K562 (cell line): Measurements from ENCODE around the gene PLCL2. TPM values are rescaled to one million over a fixed set of nuclear protein-coding genes. Genes with fewer than 3 reads are reported as not detected.

Experiments used
- ATAC-seq: fragments of 200-7000 bp; cut with Tn5 transposase; 3 replicates; pipeline ENCODE4 v1.9.1; 2020; ENCODE audit warnings: moderate library complexity
- BruUV-seq: library from RNA; stranded (reverse); fragments of 400-500 nt; replicated peaks from 2 replicates; lab custom pipeline; 2021; lab: Mats Ljungman, UMichigan
- CTCF ChIA-PET: fragments of 300-600 bp; formaldehyde crosslinking; extraction: SDS; loops from one replicate; lab custom pipeline; 2021; ENCODE audit warnings: low intra/inter-chr PET ratio; lab: Yijun Ruan, JAX
- POLR2A ChIA-PET: fragments of 300-600, 350-650 bp; sonication (Branson Sonifier 250); formaldehyde crosslinking; extraction: SDS; loops from one replicate; lab custom pipeline; 2021; ENCODE audit warnings: antibody characterized with exemption, inconsistent platforms; lab: Yijun Ruan, JAX
- DNase-seq, 4 experiments: peaks; one replicate each; pipeline versions ENCODE4 v3.0.0 to v3.0.0-alpha.2; 2011 to 2018; ENCODE audit warnings: low spot score in 3 of 4, mixed read lengths in 3 of 4; ENCODE audit errors: extremely low read depth in 1 of 4
- FAIRE-seq: peaks from 2 replicates; lab custom pipeline; 2011; peaks lifted over from hg19 to GRCh38; lab: Jason Lieb, UNC
- H2AFZ ChIP-seq: 2 replicates; pipeline ENCODE4 v1.6.0; 2011; ENCODE audit warnings: low read depth, low read length, control low read depth, inconsistent platforms
- H3K27ac ChIP-seq: fragments of 200-600 bp; 3 replicates; pipeline ENCODE4 v1.8.0; 2011; ENCODE audit warnings: low read depth, mild to moderate bottlenecking, control low read depth, inconsistent platforms, low read length, moderate library complexity, mixed read lengths; ENCODE audit errors: extremely low read depth
- H3K27me3 ChIP-seq, 2 experiments: fragments of 300-600 bp in 1 of 2; 2 replicates in 1 of 2; 3 replicates in 1 of 2; pipeline versions ENCODE4 v1.6.0 to v1.8.0; 2011; ENCODE audit warnings: inconsistent platforms in 2 of 2, low read length in 2 of 2, mild to moderate bottlenecking in 1 of 2, mixed read lengths in 1 of 2, moderate library complexity in 1 of 2; ENCODE audit not compliant: control insufficient read depth in 2 of 2, insufficient read depth in 2 of 2
- H3K36me3 ChIP-seq: fragments of 300-600 bp; 3 replicates; pipeline ENCODE4 v1.8.0; 2011; ENCODE audit warnings: mild to moderate bottlenecking, low read length, inconsistent platforms; ENCODE audit not compliant: control insufficient read depth, insufficient read depth
- H3K4me1 ChIP-seq, 2 experiments: fragments of 200-600 bp in 1 of 2; replicated peaks in 1 of 2; 2 replicates in 1 of 2; 3 replicates in 1 of 2; pipeline versions ENCODE4 v1.5.1 to v1.8.0; 2011; ENCODE audit warnings: inconsistent platforms in 2 of 2, low read length in 2 of 2, mild to moderate bottlenecking in 1 of 2, mixed read lengths in 1 of 2, moderate library complexity in 1 of 2; ENCODE audit not compliant: control insufficient read depth in 2 of 2, insufficient read depth in 2 of 2
- H3K4me2 ChIP-seq: 2 replicates; pipeline ENCODE4 v1.6.1; 2011; ENCODE audit warnings: low read length, control low read depth, inconsistent platforms, mixed read lengths; ENCODE audit not compliant: insufficient read depth
- H3K4me3 ChIP-seq: fragments of 200-600 bp; sonication (generic), shearing (Covaris generic); 2 replicates; pipeline ENCODE4 v1.5.1; 2016; ENCODE audit warnings: control low read depth, inconsistent platforms
- H3K79me2 ChIP-seq: fragments of 200-600 bp; 3 replicates; pipeline ENCODE4 v1.8.0; 2011; ENCODE audit warnings: low read length, inconsistent platforms; ENCODE audit not compliant: control insufficient read depth, insufficient read depth
- H3K9ac ChIP-seq, 2 experiments: 2 replicates each; pipeline versions ENCODE4 v1.6.0 to v1.6.1; 2011; ENCODE audit warnings: low read depth in 2 of 2, low read length in 2 of 2, control low read depth in 1 of 2, inconsistent platforms in 1 of 2, mild to moderate bottlenecking in 1 of 2, mixed read lengths in 1 of 2; ENCODE audit not compliant: insufficient read depth in 1 of 2
- H3K9me1 ChIP-seq: one replicate; pipeline ENCODE4 v1.6.0; 2011; ENCODE audit warnings: inconsistent platforms, mild to moderate bottlenecking, low read length, moderate library complexity; ENCODE audit not compliant: control insufficient read depth, insufficient read depth
- H3K9me3 ChIP-seq: replicated peaks from 2 replicates; pipeline ENCODE4 v1.5.1; 2011; ENCODE audit warnings: low read depth, low read length, inconsistent platforms; ENCODE audit not compliant: control insufficient read depth, insufficient read depth
- H4K20me1 ChIP-seq: replicated peaks from 2 replicates; pipeline ENCODE4 v1.6.1; 2011; ENCODE audit warnings: low read length, inconsistent platforms, mixed read lengths; ENCODE audit not compliant: control insufficient read depth, insufficient read depth
- MAFK ChIP-seq: IDR thresholded peaks from 2 replicates; pipeline ENCODE4 v1.6.1; 2011; ENCODE audit warnings: low read length, improper control_type of control experiment
- SMAD3 ChIP-seq: fragments of 450-650 bp; formaldehyde crosslinking; conservative IDR thresholded peaks from 2 replicates; pipeline ENCODE4 v1.4.0; 2020; ENCODE audit warnings: mild to moderate bottlenecking
- ZNF134 ChIP-seq: fragments of 250-450 bp; sonication (Bioruptor Pico); conservative IDR thresholded peaks from 2 replicates; pipeline ENCODE4 v1.4.0; 2020
- ZNF77 ChIP-seq: fragments of 250-450 bp; sonication (Bioruptor Pico); IDR thresholded peaks from 2 replicates; pipeline ENCODE4 v1.5.0; 2020
- ZSCAN29 ChIP-seq: fragments of 450-650 bp; IDR thresholded peaks from 2 replicates; pipeline ENCODE4 v1.6.1; 2017
- WGBS: fragments of 100-300 bp; shearing (Covaris generic); methylation state at CpG from one replicate; pipeline ENCODE4 v1.1.6; 2016; ENCODE audit warnings: low coverage, mixed read lengths; ENCODE audit not compliant: insufficient coverage; ENCODE audit errors: missing lambda C conversion rate; 5-methylcytosine and 5-hydroxymethylcytosine counted together
- in situ Hi-C: fragments of 300-500 bp; cut with MboI; formaldehyde crosslinking; loops from 4 replicates; pipeline ENCODE4 v1.15.0; 2018; ENCODE audit warnings: inconsistent platforms, mixed read lengths
- intact Hi-C: fragments of 100-400 bp; cut with micrococcal nuclease; formaldehyde crosslinking; loops from 2 replicates; pipeline ENCODE4 v1.14.2; 2022
- polyA plus RNA-seq, 8 experiments: library from polyadenylated mRNA; depleted of rRNA in 4 of 8; stranded (reverse) in 5 of 8; unstranded in 3 of 8; fragments of >200 nt; fragmentation: Nextera tagmentation in 2 of 8; fragmentation: Illumina TruSeq in 1 of 8; extraction: Ambion mirVana in 2 of 8; extraction: Trizol in 1 of 8; gene quantifications; 2 replicates each; pipeline versions ENCODE4 v1.2.1 to v1.2.3, GENCODE V29; 2011 to 2014; ENCODE audit warnings: inconsistent platforms in 1 of 8, missing spikeins in 1 of 8
- total RNA-seq, 7 experiments: library from RNA; depleted of rRNA in 6 of 7; stranded (reverse); fragments of >200 nt in 6 of 7; fragmentation: Illumina TruSeq in 2 of 7; extraction: Trizol in 2 of 7; gene quantifications; 2 replicates each; pipeline versions ENCODE4 v1.2.1 to v1.2.3, GENCODE V29; 2011 to 2021; ENCODE audit warnings: low replicate concordance in 1 of 7

PLCL2 gene
- total and polyA plus RNA-seq, 9 of the 15 experiments (the other 6 are each of a cell fraction or from before 2014, with no cell fraction given) = 0.03 to 0.18 (median 0.11) TPM; not detected in 2

DNA sequence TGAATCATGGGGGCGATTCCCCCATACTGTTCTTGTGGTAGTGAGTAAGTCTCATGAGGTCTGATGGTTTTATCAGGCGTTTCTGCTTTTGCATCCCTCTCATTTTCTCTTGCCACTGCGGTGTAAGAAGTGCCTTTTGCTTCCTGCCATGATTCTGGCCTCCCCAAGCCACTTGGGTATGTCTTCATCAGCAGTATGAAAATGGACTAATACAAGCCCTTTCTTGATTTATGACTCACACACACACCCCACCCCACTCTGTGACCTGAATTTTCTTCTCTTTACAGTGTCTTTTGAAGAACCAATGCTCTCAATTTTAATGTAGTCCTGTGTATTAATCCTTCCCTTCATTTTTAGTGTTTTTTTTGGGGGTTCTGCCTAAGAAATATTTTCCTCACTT lies 244.8 kb downstream of the PLCL2 start:
- in situ Hi-C loops (no loop called here), intact Hi-C loops (no loop called here)
- no peaks in the 10 kb centered on the region for H3K79me2 ChIP-seq
- FAIRE-seq = no peak
- H4K20me1 ChIP-seq = no peaks in the 10 kb centered on the region
- no peak overlapping the region for H3K4me3 ChIP-seq
- DNase-seq = no peak
- no peaks in the 10 kb centered on the region for H3K36me3 ChIP-seq
- ATAC-seq = no peak
- no peaks in the 10 kb centered on the region for H3K9me1 ChIP-seq
- peaks cover 6 to 22% of the 10 kb centered on the region in 2 experiments; a peak in 4 of 5 replicates for H3K27me3 ChIP-seq
- H3K4me1 ChIP-seq = no peaks in the 10 kb centered on the region
- POLR2A ChIA-PET = no interaction called here
- H3K27ac ChIP-seq = no peak overlapping the region
- WGBS = 0% methylated on average over 3 of the region's 3 CpGs
- CTCF ChIA-PET = no interaction called here
- TF ChIP-seq ZSCAN29 (no peak), SMAD3 (no peak)
- TF ChIP-seq, all 486 proteins: peak for 0
- H3K9ac ChIP-seq = no peak overlapping the region
- H3K9me3 ChIP-seq = no peaks in the 10 kb centered on the region
- BruUV-seq = no TSS peak
- no peak overlapping the region for H3K4me2 ChIP-seq
- H2AFZ ChIP-seq = no peak overlapping the region

DNA sequence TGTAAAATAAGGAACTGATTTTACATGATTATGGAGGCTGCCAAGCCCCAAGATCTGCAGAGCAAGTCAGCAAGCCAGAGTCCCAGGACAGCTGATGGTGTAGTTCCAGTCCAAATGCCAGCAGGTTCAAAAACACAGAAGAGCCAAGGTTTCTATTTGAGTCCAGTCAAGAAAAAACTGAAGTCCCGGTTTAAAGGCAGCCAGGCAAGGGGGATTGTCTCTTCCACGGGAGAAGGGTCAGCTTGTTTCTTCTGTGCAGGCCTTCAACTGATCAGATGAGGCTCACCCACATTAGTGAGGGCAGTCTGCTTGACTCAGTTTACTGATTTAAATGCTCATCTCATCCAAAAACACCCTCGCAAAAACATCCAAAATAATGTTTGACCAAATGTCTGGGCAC lies 246.2 kb downstream of the PLCL2 start:
- H3K4me1 ChIP-seq = no peaks in the 10 kb centered on the region
- no TSS peak for BruUV-seq
- WGBS = 3% methylated on average over 3 of the region's 3 CpGs
- in situ Hi-C loops = no loop called here
- no peak overlapping the region for H3K9ac ChIP-seq
- no peak for FAIRE-seq
- no peak overlapping the region for H3K4me2 ChIP-seq
- H3K9me3 ChIP-seq = no peaks in the 10 kb centered on the region
- no peaks in the 10 kb centered on the region for H3K79me2 ChIP-seq
- no peak for DNase-seq
- no peak overlapping the region for H2AFZ ChIP-seq
- H3K27me3 ChIP-seq = peaks cover 9 to 27% of the 10 kb centered on the region in 2 experiments; a peak in 4 of 5 replicates
- no peaks in the 10 kb centered on the region for H3K36me3 ChIP-seq
- intact Hi-C loops = no loop called here
- H3K4me3 ChIP-seq = no peak overlapping the region
- ChIA-PET CTCF (no interaction called here), POLR2A (interaction anchor here (0.7 to 1.2 kb wide), 3 partner anchors 8 to 529 kb away, joined by 3 to 4 read pairs (median 3); no protein-coding TSS in a partner anchor)
- H3K27ac ChIP-seq = no peak overlapping the region
- no peaks in the 10 kb centered on the region for H4K20me1 ChIP-seq
- H3K9me1 ChIP-seq = no peaks in the 10 kb centered on the region
- no peak for ATAC-seq
- no peak for TF ChIP-seq ZNF77
- TF ChIP-seq ZNF134 = peak; percentile 86
- TF ChIP-seq MAFK = no peak
